ENCODE results near the gene TMEM250. TPM values are rescaled to one million over a fixed set of nuclear protein-coding genes. Genes with fewer than 3 reads are reported as not detected.
A peak's percentile ranks its signal among the peaks of the same experiment; 100 is the strongest.

TMEM250 gene
- total RNA-seq, 1 experiment from 2014 or later: 48.4 TPM

- no TSS peak for BruUV-seq (replicated peaks)
- intact Hi-C loops (cut with micrococcal nuclease; ENCODE audit: unreplicated experiment): no loop called here
- Histone ChIP-seq H3K27me3 (replicated peaks; ENCODE audit: insufficient read depth, low read depth, low read length, poor library complexity) (no peaks in the 10 kb centered on the region), H3K36me3 (ENCODE audit: insufficient read depth, low read length, poor library complexity, severe bottlenecking) (no peaks in the 10 kb centered on the region), H3K9me3 (ENCODE audit: low read depth, low read length, poor library complexity, severe bottlenecking) (no peaks in the 10 kb centered on the region), H3K27ac (ENCODE audit: low read depth, low read length, poor library complexity, severe bottlenecking) (no peak overlapping the region), H3K4me3 (ENCODE audit: low read depth, low read length, poor library complexity, severe bottlenecking) (peak overlapping the region; percentile 42), H3K4me1 (ENCODE audit: insufficient read depth, low read length, poor library complexity, severe bottlenecking) (peaks cover 9% of the 10 kb centered on the region)
- ChIA-PET POLR2A (ENCODE audit: low non-redundant PET) (no interaction called here), CTCF (no interaction called here)
- TF ChIP-seq EZH2 (IDR thresholded peaks at IDR 0.05; ENCODE audit: borderline replicate concordance, low read depth, low read length, poor library complexity, severe bottlenecking) (no peak), CTCF (conservative IDR thresholded peaks at IDR 0.05; ENCODE audit: low read depth, low read length) (no peak)
- DNase-seq (ENCODE audit: low spot score): no peak
These were observed 13.2 kb upstream of the TMEM250 start for GRCh38 chr9:136131629-136132511.

GRCh38 chr9:136129176-136129575, 10.5 kb upstream of the TMEM250 start:
- BruUV-seq (replicated peaks): no TSS peak
- CTCF ChIA-PET: no interaction called here
- intact Hi-C loops (cut with micrococcal nuclease; ENCODE audit: unreplicated experiment): loop anchor here (10.0 kb wide), 1 partner anchor 334 kb away; no protein-coding TSS in a partner anchor

GRCh38 chr9:136128436-136128835, 9.8 kb upstream of the TMEM250 start:
- Histone ChIP-seq H3K9me3 (ENCODE audit: low read depth, low read length, poor library complexity, severe bottlenecking) (no peaks in the 10 kb centered on the region), H3K27me3 (replicated peaks; ENCODE audit: insufficient read depth, low read depth, low read length, poor library complexity) (no peaks in the 10 kb centered on the region), H3K4me1 (ENCODE audit: insufficient read depth, low read length, poor library complexity, severe bottlenecking) (peaks cover 2% of the 10 kb centered on the region), H3K27ac (ENCODE audit: low read depth, low read length, poor library complexity, severe bottlenecking) (no peak overlapping the region), H3K4me3 (ENCODE audit: low read depth, low read length, poor library complexity, severe bottlenecking) (no peak overlapping the region), H3K36me3 (ENCODE audit: insufficient read depth, low read length, poor library complexity, severe bottlenecking) (no peaks in the 10 kb centered on the region)
- BruUV-seq (replicated peaks): no TSS peak
- TF ChIP-seq CTCF (conservative IDR thresholded peaks at IDR 0.05; ENCODE audit: low read depth, low read length) (no peak), EZH2 (IDR thresholded peaks at IDR 0.05; ENCODE audit: borderline replicate concordance, low read depth, low read length, poor library complexity, severe bottlenecking) (no peak)
- ChIA-PET CTCF (no interaction called here), POLR2A (ENCODE audit: low non-redundant PET) (no interaction called here)
- no peak for DNase-seq (ENCODE audit: low spot score)
- intact Hi-C loops (cut with micrococcal nuclease; ENCODE audit: unreplicated experiment): loop anchor here (10.0 kb wide), 1 partner anchor 334 kb away; no protein-coding TSS in a partner anchor

More at GRCh38 chr9:136129176-136129575, 10.5 kb upstream of the TMEM250 start:
- no peaks in the 10 kb centered on the region for H3K27me3 ChIP-seq (replicated peaks; ENCODE audit: insufficient read depth, low read depth, low read length, poor library complexity)
- POLR2A ChIA-PET (ENCODE audit: low non-redundant PET): no interaction called here
- peaks cover 9% of the 10 kb centered on the region for H3K4me1 ChIP-seq (ENCODE audit: insufficient read depth, low read length, poor library complexity, severe bottlenecking)
- no peak for DNase-seq (ENCODE audit: low spot score)
- H3K4me3 ChIP-seq (ENCODE audit: low read depth, low read length, poor library complexity, severe bottlenecking): no peak overlapping the region
- TF ChIP-seq EZH2 (IDR thresholded peaks at IDR 0.05; ENCODE audit: borderline replicate concordance, low read depth, low read length, poor library complexity, severe bottlenecking) (no peak), CTCF (conservative IDR thresholded peaks at IDR 0.05; ENCODE audit: low read depth, low read length) (no peak)
- no peaks in the 10 kb centered on the region for H3K9me3 ChIP-seq (ENCODE audit: low read depth, low read length, poor library complexity, severe bottlenecking)
- H3K27ac ChIP-seq (ENCODE audit: low read depth, low read length, poor library complexity, severe bottlenecking): no peak overlapping the region
- H3K36me3 ChIP-seq (ENCODE audit: insufficient read depth, low read length, poor library complexity, severe bottlenecking): no peaks in the 10 kb centered on the region
